ENCODE measurements around the gene PRIM1.
"Not testable (repeated sequence)": the region's sequence is repeated elsewhere in the genome, so short reads cannot be mapped to it uniquely, and the experiment has no call there.

DNA sequence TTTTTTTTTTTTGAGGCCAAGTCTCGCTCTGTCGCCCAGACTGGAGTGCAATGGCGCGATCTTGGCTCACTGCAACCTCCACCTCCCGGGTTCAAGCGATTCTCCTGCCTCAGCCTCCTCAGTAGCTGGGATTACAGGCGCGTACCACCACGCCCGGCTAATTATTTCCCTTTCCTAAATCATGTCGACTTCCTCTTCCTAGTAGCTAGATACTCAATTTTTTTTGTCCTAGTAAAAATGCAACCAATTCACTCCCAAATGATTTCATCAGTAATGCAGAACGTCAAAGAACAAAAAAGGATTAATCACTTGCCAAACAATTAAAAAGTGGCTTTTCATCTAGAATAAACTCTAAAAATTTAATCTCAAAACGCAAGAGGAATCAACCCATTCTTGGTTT lies 1.5 kb downstream of the PRIM1 start:
- TF ChIP-seq, protein P1, sequence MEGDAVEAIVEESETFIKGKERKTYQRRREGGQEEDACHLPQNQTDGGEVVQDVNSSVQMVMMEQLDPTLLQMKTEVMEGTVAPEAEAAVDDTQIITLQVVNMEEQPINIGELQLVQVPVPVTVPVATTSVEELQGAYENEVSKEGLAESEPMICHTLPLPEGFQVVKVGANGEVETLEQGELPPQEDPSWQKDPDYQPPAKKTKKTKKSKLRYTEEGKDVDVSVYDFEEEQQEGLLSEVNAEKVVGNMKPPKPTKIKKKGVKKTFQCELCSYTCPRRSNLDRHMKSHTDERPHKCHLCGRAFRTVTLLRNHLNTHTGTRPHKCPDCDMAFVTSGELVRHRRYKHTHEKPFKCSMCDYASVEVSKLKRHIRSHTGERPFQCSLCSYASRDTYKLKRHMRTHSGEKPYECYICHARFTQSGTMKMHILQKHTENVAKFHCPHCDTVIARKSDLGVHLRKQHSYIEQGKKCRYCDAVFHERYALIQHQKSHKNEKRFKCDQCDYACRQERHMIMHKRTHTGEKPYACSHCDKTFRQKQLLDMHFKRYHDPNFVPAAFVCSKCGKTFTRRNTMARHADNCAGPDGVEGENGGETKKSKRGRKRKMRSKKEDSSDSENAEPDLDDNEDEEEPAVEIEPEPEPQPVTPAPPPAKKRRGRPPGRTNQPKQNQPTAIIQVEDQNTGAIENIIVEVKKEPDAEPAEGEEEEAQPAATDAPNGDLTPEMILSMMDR (IDR thresholded peaks at IDR 0.05) = not testable (repeated sequence)
- not testable (repeated sequence) for TF ChIP-seq POLR2A, EP300, POLR2AphosphoS5 (IDR thresholded peaks at IDR 0.05)

Data from upper lobe of left lung (tissue), 4 donors.